Stimulated activated CD4-positive, alpha-beta T cell treated with anti-CD3 and anti-CD28 coated beads, Interleukin-15, amount 100 ng/mL, for 48 hours (primary cell): Measurements from ENCODE around the gene RGCC.
"Not testable (repeated sequence)": the region's sequence is repeated elsewhere in the genome, so short reads cannot be mapped to it uniquely, and the experiment has no call there.

ENCODE experiments used
- DNase-seq, 2 donors: peaks; one replicate each; pipeline ENCODE4 v3.0.0-alpha.2; 2020; ENCODE audit warnings: low read depth in 2 of 2

RGCC gene, protein sequence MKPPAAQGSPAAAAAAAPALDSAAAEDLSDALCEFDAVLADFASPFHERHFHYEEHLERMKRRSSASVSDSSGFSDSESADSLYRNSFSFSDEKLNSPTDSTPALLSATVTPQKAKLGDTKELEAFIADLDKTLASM

GRCh38 chr13:41456768-41457588 lies at the start of gene RGCC:
Gene RGCC (plus strand): TSS chr13:41457550. CDS start chr13:41457708, 158 bp downstream.
- peak; percentile 88 to 92 for DNase-seq

DNA sequence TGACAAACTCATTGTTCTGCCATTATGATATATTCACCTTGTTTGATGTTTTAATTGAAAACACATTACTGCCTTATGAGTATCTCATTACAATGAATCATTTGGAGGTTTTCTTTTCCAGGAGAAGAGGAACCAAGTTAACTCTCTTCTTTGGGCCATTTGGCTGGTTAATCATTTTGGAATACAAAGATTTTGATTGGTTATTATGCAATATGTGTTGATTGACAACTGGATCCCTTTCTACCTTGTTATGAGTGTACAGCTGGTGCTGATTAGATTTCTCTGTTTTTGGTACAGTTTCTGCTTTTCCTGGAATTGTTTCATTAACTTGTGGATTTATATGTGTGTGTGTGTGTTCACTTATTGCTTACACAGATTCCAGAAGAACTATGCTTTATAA lies 49.2 kb upstream of the RGCC start:
- no peak for DNase-seq

DNA sequence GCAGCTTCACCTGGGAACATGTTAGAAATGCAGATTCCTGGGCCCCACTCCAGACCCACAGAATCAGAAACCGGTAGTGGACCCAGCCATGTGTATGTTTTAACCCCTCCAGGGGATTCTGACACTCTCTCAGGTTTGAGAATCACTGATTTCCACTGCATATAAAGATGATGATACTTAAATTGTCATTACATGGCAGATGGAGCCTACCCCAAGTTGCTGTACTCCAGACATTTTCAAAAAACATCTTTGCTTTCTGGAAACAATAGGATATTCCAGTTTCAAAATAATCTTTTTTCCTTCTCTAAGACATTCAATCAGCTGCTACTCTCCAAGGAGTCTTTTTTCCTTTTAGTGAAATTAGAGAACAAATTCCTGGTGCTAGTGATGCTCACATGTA lies 48.6 kb upstream of the RGCC start:
- no peak for DNase-seq

DNA sequence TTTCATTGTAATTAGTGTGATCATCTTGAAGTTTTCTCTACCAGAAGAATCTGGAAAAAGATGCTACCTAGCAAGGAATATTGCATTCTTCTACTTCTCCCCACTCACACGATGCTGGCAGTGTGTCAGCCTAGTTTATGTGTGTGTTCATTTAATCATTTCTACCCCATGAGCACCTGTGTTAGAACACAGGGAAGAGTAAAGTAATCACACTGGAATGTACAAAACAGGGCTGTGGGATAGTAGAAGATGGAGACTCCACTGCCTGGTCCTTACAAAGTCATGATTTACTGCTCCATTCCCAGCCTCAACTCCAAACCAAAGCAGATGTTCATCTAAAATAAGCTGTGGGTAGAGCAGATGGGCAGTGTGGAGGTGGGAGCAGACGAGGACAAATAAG lies 47.7 kb upstream of the RGCC start:
- DNase-seq, result no peak

- no peak for DNase-seq
Observed at GRCh38 chr13:41411060-41411459, 46.3 kb upstream of the RGCC start.

GRCh38 chr13:41411522-41411921 lies 45.8 kb upstream of the RGCC start:
- no peak for DNase-seq

DNA sequence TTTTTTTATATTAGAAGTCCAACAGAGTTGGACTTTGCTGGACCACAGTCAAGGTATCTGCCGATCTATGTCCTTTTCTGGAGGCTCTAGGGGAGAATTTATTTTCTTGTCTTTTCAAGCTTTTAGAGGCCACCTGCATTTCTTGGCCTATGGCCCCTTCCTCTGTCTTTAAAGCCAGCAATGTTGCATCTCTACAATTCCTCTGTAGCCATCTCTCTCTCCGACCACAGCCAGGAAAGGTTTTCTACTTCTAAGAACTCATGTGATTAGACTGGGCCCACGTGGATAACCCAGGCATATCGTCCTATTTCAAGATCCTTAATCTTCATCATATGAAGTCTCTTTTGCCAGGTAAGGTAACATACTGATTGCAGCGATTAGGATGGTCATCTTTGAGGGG lies 43.5 kb upstream of the RGCC start:
- DNase-seq, result no peak

DNA sequence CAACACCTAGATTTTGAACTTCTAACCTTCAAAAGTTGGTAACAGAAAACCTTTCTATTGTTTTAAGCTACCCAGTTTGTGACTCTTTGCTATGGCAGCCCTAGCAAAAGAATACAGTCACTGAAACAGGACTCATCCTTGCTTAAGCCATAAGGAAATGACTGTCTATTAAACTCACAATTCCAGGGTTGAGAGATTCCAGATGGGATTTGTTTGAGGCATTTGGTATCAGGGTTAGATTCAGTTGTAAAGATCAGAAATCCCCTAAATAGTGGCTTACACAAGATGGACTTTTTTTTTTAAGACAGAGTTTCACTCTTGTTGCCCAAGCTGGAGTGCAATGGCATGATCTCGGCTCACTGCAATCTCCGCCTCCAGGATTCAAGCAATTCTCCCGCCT lies 41.1 kb upstream of the RGCC start:
- DNase-seq, result no peak

DNA sequence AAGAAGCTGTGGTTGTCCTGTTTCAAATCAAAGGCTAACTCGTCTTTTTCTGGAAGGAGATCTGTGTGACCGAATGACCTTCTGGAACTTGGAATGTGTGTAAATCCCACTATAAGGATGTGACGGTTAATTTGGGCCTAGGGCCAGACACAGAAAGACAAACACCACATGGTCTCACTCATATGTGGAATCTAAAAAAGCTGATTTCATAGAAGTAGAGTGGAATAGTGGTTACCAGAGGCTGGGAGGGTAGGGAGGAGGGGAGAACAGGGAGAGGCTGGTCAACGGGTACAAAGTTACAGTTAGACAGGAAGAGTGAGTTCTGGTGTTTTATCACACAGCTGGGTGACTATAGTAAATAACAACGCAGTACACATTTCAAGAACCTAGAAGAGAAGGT lies 39.3 kb upstream of the RGCC start:
- no peak for DNase-seq

- no peak for DNase-seq
Observed at GRCh38 chr13:41418731-41419130, 38.6 kb upstream of the RGCC start.

DNA sequence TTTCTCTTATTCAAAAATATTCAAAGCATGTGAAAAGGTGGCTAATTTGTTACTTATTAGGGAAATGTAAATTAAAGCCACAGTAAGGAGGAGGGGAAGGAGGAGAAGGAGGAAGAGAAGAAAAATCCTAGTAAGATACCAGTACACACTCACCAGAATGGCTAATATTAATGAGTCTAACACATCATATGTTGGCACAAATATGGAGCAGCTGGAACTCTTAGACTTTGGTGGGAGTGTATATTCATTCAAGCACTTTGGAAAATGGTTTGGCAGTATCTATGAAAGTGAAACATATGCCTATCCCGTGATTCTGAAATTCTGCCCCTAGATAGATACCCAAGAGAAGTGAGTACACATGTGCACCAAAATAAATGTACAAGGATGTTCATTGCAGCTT lies 38.1 kb upstream of the RGCC start:
- no peak for DNase-seq

- no peak for DNase-seq
Observed at GRCh38 chr13:41420146-41420545, 37.2 kb upstream of the RGCC start.

GRCh38 chr13:41421330-41421729 lies 36.0 kb upstream of the RGCC start:
- DNase-seq, result not testable (repeated sequence)

DNA sequence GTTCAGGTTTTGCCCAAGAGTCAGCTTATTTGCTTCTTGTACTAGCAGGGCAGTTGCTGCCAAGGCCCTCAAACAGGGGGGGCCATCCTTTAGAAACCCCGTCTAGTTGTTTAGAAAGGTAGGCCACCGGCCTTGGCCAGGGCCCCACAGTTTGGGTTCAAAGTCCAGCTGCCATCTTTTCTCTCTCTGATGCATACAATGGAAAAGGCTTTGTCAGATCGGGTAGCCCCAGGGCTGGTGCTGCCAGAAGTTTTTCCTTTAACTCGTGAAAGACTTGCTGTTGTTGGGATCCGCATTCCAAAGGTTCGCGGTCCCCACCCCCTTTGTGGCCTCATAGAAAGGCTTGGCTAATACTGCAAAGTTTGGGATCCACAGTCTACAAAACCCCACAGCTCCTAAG lies 35.4 kb upstream of the RGCC start:
- DNase-seq, result not testable (repeated sequence)

GRCh38 chr13:41423259-41423658 lies 34.1 kb upstream of the RGCC start:
- not testable (repeated sequence) for DNase-seq

- DNase-seq, result not testable (repeated sequence)
Observed at GRCh38 chr13:41424675-41425074, 32.7 kb upstream of the RGCC start.

DNA sequence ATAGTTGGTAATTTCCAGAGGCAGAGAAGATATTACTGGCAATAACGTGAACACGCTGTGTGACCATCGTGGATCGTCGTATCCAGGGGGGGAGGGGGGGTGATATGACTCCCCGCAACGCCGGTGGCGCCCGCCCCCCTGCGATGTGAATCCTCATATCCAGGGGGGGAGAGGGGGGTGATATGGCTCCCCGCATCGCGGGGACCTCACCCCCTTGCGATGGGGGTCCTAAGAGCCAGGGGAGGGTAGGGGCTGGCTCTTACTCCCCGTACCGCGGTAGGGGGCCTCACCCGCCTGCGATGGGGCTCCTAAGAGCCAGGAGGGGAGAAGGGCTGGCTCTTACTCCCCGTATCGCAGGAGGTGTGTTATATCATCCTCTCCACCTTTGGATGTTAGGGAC lies 31.3 kb upstream of the RGCC start:
- no peak for DNase-seq

GRCh38 chr13:41427666-41428065 lies 29.7 kb upstream of the RGCC start:
- DNase-seq, result no peak

- DNase-seq, result no peak
Observed at GRCh38 chr13:41428155-41428554, 29.2 kb upstream of the RGCC start.

DNA sequence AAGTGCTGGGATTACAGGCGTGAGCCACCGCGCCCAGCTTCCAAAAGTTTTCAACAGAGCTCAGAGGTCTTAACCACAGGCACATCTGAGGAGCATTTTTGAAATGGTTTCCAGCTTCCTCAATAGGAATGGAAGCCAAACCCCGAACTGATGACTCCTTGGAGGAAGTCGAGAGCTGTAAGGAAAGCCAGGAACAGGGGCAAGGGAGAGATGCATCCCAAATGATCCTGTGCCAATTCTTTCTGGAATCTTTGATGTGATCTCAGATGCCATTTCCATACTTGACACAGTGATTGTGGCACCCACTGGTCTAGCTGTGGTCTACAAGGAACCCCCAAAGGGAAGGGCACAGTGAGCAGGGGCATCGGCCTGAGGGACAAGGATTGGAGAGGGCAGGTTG lies 23.3 kb upstream of the RGCC start:
- not testable (repeated sequence) for DNase-seq

DNA sequence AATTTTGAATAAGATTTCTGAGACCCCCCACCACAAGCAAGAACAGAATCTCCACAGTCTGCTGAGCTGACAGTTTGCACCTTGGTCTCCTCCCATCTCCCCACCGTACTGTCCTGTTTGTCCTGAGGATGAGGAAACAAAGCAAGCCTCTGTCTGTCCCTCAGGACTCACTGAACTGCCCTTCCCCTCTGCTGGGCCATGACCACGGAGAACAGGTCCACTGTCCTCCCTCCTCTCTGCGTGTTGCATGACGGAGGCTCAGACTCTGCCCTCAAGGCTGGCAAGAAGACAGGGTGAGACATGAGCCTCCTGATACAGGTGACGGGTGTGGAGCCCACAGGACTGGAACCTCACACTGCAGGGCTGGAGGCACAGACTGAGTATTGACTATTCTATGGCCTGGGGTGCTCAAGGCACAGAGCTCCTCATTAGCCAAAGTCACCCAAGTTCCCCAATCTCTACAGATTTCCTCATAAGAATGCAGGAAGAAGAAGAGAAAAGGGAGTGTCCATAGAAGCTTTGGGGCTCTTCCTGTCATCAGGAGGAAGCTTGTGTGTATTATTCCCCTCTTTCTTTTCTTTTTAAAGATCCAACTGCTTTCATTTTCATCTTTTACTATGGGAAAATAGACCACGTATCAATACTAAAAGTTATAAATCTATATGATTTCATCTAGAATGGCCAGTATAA lies 22.4 kb upstream of the RGCC start:
- no peak for DNase-seq

DNA sequence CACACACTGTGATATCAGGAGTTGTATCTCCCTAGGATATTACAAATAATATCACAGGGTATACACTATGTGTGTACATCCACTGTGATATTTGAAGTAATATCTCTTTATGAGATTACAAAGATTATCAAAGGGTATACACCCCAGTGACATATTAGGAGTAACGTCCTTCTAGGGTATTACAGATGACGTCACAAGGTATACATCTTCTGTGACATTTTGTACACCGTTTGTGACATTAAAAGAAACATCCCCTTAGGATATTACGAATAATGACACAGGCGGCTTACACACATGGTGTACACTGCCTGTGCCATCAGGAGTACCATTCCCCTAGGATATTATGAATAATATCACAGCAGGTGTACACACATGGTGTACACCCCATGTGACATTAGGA lies 13.4 kb upstream of the RGCC start:
- DNase-seq, result no peak

GRCh38 chr13:41452462-41452861 lies 4.9 kb upstream of the RGCC start:
- DNase-seq, result no peak
